Posterior cingulate gyrus (tissue), 11 donors: ENCODE measurements around the gene SHISAL1.

Experiments
- DNase-seq, 10 donors: peaks; one replicate each; pipeline versions ENCODE4 v3.0.0 to v3.0.0-alpha.2; 2020 to 2021; ENCODE audit warnings: mixed read lengths in 3 of 10
- intact Hi-C: fragments of 100-400 bp; cut with DNase I; formaldehyde crosslinking; loops from one replicate; pipeline ENCODE4 v1.15.1; 2023

SHISAL1 gene

DNA sequence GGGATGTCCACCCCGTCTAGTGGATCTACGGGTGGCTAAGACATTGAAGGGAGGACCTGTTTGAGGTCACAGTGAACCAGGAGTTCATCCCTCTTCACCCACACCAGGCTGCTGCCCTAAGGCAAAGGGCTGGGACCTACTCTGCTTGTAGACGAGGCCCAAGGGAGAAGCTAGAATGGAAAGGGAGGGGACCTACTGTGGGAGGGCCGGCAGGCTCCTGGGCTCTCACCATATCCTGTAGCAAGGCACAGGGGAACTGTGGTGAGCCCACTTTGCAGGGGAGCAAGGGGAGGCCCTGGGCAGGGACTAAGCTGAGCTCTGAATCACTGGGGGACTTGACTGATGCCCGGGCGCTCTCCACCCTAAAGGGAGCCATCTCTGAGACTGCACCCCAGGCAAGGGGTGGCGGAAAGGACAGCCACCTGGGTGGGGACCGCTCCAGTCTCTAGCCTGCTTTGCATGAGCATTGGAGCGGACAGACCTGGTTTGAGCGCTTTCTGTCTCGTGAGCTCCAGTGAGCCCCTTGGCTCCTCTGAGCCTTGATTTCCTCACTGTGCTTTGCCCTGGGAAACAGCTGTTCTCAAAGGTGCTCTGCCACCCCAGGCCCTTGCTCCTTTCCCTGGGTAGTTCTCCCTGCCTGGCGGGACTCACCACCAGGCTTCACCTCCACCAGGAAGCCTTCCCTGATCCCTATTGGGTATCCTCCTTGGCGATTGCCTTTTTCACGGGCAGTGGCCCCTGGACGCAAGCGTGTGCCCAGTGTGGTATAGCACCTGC is 107.8 kb downstream of the SHISAL1 start:
- DNase-seq, result peak in 2 of 10 donors; percentile 3 to 75
- intact Hi-C loops, result no loop called here

DNA sequence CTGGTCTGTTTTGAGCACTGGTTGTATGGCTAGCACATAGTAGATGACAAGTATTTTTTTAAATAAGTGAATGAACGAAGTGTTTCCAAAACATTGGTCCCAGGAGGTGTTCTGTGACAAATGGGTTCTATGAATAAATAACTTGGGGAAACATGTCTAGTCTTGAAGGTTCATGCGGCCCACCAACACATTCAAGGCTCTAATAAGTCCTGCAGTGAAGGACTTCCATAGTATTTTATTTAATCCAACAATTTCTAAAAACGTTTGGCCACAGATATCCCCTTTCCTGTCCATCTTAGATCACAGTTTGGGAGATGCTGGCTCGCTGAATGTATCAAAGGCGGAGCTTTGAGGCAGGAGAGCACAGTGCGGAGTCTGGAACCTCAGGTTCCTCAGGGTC is 109.5 kb downstream of the SHISAL1 start:
- intact Hi-C loops, result no loop called here
- DNase-seq, result no peak

GRCh38 chr22:44202261-44202789 is 110.4 kb downstream of the SHISAL1 start:
- intact Hi-C loops, result no loop called here
- DNase-seq, result peak in 3 of 10 donors; percentile 8 to 76 (median 75)

GRCh38 chr22:44201665-44202064 is 111.1 kb downstream of the SHISAL1 start:
- peak in 3 of 10 donors; percentile 8 to 80 (median 79) for DNase-seq
- intact Hi-C loops, result no loop called here

DNA sequence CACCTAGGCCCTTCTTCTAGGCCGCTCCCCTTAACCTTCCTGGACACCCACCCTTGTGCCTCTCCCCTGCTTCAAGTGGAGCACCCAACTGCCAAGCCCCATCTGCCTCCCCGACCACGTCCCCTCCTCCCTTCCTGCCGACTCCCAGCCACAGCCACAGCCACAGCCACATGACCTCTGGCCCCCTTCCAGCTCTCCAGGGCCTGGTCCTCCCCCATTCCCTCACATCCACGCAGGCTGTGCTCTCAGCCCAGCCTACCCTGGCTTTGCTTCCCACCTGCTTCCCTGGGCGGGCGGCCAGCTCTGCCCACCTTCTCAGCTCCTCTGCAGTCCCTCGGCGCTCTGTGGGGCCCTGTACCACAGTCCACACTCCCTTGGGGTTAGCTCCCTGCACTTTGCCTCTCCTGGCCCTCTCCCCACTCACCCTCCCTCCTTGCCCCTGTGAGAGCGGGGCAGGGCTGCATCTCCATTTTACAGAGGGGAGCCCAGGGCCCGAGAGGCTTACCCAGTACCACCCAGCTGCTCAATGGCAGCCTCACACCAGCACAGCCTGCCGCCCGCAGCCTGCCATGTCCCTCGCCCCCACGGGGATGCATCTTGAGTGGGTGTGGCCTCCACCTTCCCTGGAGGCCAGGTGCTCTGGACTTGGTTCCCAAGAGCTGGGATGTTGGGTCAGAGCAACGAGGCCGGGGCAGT is 111.7 kb downstream of the SHISAL1 start:
- DNase-seq, result peak in 3 of 10 donors; percentile 6 to 80 (median 75)
- intact Hi-C loops, result no loop called here

DNA sequence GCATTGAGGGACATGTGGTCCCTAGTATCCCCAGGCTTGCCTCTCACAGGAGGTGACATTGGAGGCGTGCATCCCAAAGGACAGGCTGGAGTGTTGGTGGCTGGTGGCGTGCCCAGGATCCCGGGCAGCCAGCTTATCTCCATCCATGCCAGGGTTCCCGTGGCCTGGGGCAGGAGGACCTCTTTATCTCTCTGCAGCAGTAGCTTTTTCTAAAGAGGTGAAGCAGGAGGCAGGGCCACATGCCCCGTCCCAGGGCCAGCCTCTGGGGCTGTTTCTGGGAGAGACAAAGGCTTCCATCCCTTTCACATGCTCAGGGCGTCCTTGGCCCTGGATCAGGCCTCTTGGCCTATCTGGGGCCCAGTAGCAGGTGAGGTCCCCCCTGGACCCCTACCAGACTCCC is 112.3 kb downstream of the SHISAL1 start:
- peak in 2 of 10 donors; percentile 67 to 73 for DNase-seq
- intact Hi-C loops, result no loop called here

- peak in 3 of 10 donors; percentile 4 to 74 (median 61) for DNase-seq
- intact Hi-C loops, result no loop called here
These were observed 112.9 kb downstream of the SHISAL1 start for GRCh38 chr22:44199866-44200265.

DNA sequence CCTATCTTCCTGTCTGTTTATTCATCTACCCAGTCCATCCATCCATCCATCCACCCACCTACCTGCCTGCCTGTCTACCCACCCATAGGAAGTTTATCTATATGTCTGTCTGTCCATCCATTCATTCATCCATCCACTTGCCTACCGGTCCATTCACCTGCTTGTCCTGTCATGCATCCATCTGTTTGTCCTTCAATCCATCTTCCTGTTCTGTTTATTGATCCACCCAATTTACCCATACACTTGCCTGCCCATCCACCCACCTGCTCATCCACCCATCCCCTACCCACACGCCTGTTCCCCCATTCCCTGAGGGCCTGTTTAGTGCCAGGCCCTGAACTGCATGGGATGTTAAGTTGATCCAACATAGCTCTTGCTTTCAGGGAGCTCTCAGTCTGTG is 113.6 kb downstream of the SHISAL1 start:
- DNase-seq, result peak in 1 of 10 donors; percentile 22
- intact Hi-C loops, result no loop called here

- peak in 3 of 10 donors; percentile 0 to 30 (median 12) for DNase-seq
- intact Hi-C loops, result no loop called here
These were observed 115.5 kb downstream of the SHISAL1 start for GRCh38 chr22:44197271-44197670.

GRCh38 chr22:44196731-44197131 is 116.0 kb downstream of the SHISAL1 start:
- DNase-seq, result peak in 3 of 10 donors; percentile 5 to 81 (median 80)
- intact Hi-C loops, result no loop called here

DNA sequence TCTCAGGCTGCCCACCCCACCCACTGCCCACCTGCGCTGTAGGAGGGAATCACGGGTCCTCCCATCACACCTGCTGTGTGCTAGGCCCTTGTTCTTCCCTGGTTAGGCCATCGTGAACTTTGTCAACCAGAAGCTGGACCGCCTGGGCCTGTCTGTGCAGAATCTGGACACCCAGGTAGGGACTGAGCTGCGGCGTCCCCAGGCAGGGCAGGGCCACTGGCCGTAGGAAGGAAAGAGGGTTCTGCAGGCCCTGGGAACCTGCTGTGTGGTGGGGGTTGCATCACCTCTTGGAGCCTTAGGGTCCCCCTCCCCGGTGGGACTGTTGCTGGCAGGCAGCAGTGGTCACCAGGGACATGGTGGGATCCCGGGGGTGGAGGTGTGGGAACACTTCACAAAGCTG is 116.5 kb downstream of the SHISAL1 start:
- DNase-seq, result peak in 3 of 10 donors; percentile 1 to 71 (median 64)
- intact Hi-C loops, result no loop called here

- peak in 3 of 10 donors; percentile 4 to 62 (median 59) for DNase-seq
- intact Hi-C loops, result no loop called here
These were observed 117.4 kb downstream of the SHISAL1 start for GRCh38 chr22:44195189-44195871.

- DNase-seq, result no peak
- intact Hi-C loops, result no loop called here
These were observed 118.2 kb downstream of the SHISAL1 start for GRCh38 chr22:44194569-44194968.
